SK-N-SH (cell line): ENCODE results near the gene RICTOR.

Source experiments
- ELF1 ChIP-seq: IDR thresholded peaks from 2 replicates; pipeline ENCODE4 v1.4.0; 2012
- EZH2phosphoT487 ChIP-seq: fragments of 200-600 bp; sonication (generic); IDR thresholded peaks from 2 replicates; pipeline ENCODE4 v1.6.1; 2017; ENCODE audit warnings: low read depth, mixed run types, mild to moderate bottlenecking, antibody characterized with exemption, moderate library complexity, borderline replicate concordance
- FOSL2 ChIP-seq: IDR thresholded peaks from 2 replicates; pipeline ENCODE4 v1.4.0; 2012; ENCODE audit warnings: low read depth, mild to moderate bottlenecking, moderate library complexity, borderline replicate concordance
- RAD21 ChIP-seq: IDR thresholded peaks from 2 replicates; pipeline ENCODE4 v1.6.1; 2012; ENCODE audit warnings: mild to moderate bottlenecking, low read length
- TCF12 ChIP-seq: IDR thresholded peaks from 2 replicates; pipeline ENCODE4 v1.4.0; 2012
- USF2 ChIP-seq: fragments of 150-350 bp; IDR thresholded peaks from 2 replicates; pipeline ENCODE4 v1.6.1; 2017; ENCODE audit warnings: antibody characterized with exemption, low read length, low read depth, borderline replicate concordance
- TF ChIP-seq, protein P1 (sequence below): fragments of 200-600 bp; sonication (generic); IDR thresholded peaks from 2 replicates; pipeline ENCODE4 v1.6.1; 2017; ENCODE audit warnings: antibody characterized with exemption, mild to moderate bottlenecking, moderate library complexity

DNA sequence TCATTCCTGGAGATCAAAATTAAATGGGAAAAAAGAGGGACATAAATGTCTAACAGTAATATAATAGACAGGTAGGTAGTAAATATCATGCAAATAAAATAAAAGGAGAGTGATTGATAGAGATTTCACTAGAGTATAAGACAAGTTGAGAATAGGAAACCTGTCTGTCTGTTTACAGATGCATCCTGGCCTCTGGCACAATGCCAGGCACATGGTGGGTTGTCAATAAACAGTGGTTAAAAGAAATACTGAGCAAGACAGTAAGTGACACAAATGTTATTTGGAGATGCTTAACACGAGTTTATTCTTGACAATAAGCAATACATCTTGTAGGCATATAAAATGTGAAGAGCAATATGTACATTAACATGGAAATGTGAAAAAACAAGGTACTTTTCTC lies 33.3 kb downstream of the RICTOR start:
- TF ChIP-seq, protein P1, sequence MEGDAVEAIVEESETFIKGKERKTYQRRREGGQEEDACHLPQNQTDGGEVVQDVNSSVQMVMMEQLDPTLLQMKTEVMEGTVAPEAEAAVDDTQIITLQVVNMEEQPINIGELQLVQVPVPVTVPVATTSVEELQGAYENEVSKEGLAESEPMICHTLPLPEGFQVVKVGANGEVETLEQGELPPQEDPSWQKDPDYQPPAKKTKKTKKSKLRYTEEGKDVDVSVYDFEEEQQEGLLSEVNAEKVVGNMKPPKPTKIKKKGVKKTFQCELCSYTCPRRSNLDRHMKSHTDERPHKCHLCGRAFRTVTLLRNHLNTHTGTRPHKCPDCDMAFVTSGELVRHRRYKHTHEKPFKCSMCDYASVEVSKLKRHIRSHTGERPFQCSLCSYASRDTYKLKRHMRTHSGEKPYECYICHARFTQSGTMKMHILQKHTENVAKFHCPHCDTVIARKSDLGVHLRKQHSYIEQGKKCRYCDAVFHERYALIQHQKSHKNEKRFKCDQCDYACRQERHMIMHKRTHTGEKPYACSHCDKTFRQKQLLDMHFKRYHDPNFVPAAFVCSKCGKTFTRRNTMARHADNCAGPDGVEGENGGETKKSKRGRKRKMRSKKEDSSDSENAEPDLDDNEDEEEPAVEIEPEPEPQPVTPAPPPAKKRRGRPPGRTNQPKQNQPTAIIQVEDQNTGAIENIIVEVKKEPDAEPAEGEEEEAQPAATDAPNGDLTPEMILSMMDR = no peak
- no peak for TF ChIP-seq ELF1
- TF ChIP-seq RAD21 = no peak
- TF ChIP-seq TCF12 = no peak
- TF ChIP-seq USF2 = no peak
- TF ChIP-seq FOSL2 = no peak
- TF ChIP-seq EZH2phosphoT487 = no peak
